ENCODE results near the gene TUBE1.
"Not testable (repeated sequence)": the region's sequence is repeated elsewhere in the genome, so short reads cannot be mapped to it uniquely, and the experiment has no call there.

TUBE1 gene, protein sequence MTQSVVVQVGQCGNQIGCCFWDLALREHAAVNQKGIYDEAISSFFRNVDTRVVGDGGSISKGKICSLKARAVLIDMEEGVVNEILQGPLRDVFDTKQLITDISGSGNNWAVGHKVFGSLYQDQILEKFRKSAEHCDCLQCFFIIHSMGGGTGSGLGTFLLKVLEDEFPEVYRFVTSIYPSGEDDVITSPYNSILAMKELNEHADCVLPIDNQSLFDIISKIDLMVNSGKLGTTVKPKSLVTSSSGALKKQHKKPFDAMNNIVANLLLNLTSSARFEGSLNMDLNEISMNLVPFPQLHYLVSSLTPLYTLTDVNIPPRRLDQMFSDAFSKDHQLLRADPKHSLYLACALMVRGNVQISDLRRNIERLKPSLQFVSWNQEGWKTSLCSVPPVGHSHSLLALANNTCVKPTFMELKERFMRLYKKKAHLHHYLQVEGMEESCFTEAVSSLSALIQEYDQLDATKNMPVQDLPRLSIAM

DNA sequence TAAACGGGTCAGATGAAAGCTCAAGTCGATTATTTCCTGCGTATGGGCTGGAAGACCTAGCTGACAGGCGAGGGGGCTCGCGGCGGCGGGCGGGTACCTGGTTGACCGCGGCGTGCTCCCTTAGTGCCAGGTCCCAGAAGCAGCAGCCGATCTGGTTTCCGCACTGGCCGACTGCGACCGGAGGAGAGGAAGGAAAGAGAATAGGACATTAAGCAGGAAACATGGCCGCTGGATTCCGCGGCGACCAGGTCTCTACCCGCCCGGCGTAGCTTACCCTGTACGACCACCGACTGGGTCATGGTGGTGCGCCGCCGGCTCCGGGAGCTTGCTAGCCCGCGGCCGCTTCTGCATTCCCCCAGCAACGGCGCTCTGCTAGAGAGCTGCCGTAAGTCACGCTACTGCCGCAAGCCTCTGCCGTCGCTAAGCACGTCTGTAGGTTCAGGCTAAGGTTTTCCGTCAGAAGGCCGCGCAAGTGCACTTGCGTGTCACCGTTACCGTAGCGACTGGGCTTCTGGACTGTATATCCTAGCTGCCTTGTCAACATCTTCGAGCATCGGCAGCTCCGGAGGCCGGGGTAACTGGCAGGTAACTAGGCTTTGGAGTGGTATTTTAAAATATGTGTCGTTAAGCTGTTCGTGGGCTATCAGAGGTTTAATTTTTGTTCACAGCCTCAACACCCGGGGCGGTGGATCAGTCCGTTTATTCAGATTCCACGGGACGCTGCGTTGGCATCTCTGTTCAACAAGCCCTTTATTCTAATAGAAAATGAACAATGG lies at the start of gene TUBE1, which contains the start of gene FAM229B:
Gene TUBE1 (minus strand): TSS at position 347 of the 776 bp plus-strand sequence. CDS start 48 bp downstream, at position 299.
Gene FAM229B (plus strand): TSS at position 456 of the 776 bp plus-strand sequence. CDS start 11,693 bp downstream, outside the sequence.
- FAIRE-seq = peak; percentile 84

DNA sequence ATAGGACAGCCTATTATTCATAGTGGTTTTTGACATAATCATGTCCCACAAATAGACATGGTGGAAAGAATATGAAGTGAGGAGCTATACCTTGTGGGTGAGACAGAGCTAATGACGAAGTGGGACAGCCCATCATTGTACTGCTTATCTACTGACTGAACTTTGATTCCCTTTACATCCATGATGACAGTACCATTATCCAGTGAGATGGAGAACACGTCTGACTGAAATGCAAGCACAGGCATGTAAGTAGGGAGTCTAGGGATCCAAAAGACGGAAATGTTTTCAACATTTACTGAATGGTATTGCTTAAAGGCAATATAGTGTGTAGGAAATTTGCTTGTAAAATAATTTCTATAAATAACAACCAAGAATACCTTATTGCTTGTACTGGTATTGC lies 43.6 kb upstream of the TUBE1 start:
- FAIRE-seq = no peak

DNA sequence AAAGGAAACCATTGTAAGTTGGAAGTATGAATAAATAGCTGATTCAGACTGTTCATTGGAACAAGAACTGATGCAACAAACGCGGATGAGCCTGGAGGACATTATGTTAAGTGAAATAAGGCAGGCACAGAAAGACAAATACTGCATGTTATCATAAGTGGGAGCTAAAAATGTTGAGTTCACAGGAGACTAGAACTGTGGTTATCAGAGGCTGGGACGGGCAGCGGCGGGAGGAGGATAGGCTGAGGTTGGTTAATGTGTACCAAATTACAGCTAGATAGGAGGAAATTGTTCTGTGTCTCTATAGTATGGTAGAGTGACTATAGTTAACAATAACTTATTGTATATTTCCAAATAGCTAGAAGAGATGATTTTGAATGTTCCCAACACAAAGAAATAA lies 40.9 kb upstream of the TUBE1 start:
- FAIRE-seq = no peak

DNA sequence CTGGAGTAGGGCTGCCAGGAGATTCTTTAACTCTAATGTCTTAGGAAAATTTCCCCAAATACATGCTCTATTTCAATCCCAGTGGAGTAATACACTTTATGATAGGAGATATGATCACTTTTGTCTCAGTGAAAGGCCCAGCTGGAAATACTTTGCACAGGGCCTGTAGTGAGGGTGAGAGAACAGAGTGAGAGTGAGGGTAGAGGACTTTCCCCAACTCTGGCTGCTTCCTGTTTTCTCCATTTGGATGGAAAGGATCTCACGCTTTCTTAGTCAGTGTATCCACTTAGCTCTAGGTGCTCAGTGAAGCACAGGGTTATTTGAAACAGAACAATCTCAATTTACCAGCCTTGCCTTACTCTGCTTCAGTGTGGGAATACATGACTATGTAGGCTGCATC lies 36.7 kb upstream of the TUBE1 start:
- no peak for FAIRE-seq

DNA sequence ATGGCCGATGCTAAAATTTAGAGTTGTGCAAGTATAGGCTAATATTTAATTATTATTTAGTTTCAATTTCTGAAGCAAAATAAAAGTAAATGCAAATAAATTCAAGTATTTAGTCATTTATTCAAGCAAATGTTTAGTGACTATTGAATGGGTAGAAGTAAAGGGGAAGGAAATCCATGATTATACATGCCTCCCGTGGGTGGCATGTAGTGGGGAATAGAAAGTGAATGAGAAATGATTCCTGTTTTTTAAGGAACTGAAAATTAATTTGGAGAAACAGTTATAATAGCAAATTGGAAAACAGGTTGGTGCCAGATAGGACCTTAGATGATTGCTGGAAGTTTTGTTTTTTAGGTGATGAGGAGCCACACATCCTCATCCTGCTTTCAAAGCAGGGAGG lies 35.5 kb upstream of the TUBE1 start:
- FAIRE-seq = no peak

DNA sequence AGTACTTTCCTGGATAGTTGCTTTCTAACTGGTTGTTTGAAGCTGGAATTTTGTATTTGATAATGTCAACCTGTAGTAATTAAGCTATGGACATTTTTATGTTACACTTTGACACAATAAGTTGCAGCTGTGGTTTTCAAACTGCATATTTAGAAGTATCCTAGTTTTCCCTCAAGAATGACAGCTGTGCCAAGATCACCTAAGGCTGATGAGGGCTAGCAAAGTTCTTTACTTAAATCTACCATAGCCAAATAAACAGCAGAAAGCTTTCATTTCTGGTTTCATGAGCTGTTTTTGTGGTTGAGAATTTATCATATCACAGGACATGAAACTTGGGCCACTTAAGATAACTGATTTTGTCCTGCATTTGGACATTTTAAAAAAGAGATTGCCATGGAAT lies 30.8 kb upstream of the TUBE1 start:
- no peak for FAIRE-seq

DNA sequence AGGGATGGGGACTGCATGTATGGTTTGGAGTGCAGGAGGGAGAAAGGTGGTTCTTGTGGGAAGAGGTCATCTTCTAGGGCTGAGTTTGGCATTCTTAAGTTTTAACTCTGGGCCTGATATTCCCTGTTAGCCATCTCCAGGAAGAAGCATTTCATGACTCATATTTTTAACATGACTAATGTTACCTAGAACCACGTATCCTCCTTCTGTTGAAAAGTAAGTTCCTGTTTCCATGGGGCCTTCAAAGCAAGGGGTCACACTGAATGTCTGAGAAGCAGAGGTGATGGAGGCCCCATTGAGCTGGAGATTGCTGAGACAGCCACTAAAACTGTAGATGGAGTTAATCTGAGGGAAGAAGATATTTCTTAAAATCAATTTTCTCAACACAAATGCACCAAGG lies 30.3 kb upstream of the TUBE1 start:
- FAIRE-seq = no peak

DNA sequence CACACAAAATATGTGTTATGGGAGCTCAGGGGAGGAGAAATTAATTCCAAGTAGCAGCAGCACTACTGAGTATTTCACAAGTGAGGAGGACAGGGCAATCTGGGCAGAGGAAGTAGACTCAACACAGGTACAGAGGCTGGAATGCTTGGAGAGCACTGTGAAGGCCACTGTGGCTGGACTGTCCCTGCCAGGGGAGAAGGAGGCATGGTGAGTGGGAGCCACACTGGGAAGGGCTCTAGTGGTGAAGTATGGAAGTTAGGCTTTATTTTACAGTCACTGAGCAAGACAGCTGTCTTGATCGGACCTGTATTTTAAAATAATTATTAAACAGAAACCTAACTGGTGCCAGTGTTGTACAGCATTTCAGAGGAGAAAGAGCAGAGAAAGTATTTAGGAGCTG lies 28.9 kb upstream of the TUBE1 start:
- no peak for FAIRE-seq

DNA sequence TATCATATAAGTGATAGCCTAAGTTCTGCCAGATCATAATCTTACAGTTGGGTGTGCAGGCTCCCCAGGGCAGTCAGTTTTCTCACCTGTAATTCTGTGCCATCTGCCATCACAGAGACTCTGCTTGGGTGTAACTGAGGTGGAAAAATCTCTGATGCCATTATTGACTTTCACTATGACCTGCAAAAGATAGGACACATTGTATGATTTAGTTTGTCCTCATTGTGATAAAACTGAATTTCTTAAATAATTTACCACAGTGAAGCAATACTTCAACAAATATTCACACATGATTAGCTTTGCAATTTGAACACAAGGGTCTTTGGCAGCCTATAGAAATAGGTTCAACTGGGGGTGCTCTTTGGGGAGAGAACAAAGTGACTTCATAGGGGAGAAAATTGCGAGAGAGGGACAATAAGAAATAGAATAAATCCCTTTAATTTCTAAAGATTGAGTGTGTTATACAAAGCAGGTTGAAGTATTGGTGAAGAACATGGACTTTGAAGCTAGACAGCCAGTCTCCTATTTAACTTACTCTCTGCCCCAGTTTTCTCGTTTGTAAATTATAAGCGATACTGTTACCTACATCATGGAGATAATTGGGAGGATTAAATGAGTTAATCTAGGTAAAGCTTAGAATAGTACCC lies 27.4 kb upstream of the TUBE1 start:
- no peak for FAIRE-seq

DNA sequence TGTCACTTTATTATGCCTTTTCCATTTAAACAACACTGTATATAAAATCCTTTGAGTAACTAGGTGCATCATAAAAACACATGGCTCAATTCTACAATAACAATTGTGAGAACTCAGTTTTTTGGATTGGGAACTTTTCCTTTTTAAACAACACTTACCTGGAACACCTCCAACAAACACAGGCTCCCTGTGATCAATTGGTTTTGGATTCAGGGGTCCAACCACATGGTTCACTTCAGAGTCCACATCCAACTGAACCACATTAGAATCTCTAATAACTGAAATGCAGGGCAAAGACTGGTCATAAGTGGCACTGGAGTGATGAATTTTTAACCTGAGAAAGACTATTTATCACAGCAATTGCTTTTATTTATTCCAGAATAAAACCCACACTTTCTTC lies 26.6 kb upstream of the TUBE1 start:
- no peak for FAIRE-seq

DNA sequence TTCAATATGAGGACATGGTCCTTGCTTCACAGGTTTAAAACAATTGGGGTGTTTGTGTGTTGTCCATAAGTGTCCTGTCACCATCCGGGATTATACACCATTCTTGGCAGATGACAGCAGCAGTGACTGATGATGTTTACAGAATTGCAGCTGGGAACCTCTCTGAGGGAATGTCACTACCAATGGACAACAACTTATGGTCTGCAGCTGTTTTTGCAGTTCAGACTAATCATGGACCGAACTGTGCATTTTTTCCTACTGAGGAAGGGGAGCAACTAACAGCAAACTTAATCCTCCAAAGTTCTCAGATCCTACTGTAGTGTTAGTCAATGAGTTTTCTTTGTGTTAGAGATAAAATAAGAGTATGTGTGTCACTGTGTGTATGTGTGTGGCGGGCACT lies 26.1 kb upstream of the TUBE1 start:
- FAIRE-seq = no peak

DNA sequence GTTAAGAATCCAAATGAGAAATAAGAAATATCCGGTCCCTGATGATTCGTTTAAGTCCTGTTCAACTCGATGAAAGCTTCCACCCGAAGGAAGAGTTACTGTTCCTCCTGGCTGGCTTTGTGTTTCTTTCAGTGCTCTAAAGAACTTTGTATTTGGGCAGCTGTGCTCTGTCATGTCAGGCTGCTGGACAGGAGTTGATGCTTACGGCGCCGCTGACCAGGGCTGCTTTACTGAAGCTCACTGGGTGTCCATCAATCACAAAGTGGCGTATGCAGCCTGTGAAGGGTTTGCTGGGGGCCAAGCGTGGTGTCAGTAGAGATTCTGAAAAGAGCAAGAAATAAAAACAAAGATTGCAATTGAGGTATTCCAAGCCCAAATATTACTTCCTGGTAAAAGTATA lies 22.0 kb upstream of the TUBE1 start:
- no peak for FAIRE-seq

DNA sequence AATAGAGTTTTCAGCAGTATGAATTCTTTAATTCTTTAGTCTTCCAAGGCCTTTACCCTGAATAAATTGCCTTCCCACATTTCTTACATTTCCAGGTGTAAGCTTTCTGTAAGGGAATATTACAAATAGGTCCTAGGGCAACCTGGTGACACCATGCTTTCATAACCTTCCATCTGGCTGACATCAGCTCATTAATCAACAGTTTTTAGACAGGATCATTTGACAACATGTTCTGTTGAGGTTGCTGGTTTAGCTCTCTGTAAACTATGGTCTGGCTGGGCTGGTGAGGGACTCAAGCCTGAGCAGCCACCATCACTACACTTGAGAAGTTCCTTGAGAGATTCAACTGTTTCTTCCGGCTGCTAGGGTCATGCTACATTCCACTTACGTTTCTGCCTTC lies 19.3 kb upstream of the TUBE1 start:
- FAIRE-seq = no peak

DNA sequence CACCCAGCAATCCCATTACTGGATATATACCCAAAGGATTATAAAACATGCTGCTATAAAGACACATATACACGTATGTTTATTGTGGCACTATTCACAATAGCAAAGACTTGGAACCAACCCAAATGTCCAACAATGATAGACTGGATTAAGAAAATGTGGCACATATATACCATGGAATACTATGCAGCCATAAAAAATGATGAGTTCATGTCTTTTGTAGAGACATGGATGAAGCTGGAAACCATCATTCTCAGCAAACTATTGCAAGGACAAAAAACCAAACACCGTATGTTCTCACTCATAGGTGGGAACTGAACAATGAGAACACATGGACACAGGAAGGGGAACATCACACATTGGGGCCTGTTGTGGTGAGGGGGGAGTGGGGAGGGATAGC lies 18.7 kb upstream of the TUBE1 start:
- not testable (repeated sequence) for FAIRE-seq

DNA sequence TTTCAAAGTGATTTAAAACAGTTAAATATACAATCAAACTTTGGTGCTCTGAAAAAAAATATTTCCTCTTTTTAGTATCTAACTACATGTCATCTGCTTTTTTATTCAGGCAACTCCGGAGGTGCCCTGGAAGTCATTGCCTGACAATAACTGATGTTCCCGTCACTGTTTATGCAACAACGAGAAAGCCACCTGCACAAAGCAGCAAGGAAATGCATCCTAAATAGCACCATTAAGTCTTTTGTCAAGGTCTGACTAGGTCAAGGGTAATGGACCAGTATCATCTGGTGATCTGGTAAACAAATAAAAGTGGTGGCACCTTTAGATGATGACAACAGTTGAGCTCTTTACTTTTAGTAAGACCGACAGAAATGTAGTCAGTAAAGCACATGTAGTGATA lies 13.3 kb upstream of the TUBE1 start:
- FAIRE-seq = no peak

DNA sequence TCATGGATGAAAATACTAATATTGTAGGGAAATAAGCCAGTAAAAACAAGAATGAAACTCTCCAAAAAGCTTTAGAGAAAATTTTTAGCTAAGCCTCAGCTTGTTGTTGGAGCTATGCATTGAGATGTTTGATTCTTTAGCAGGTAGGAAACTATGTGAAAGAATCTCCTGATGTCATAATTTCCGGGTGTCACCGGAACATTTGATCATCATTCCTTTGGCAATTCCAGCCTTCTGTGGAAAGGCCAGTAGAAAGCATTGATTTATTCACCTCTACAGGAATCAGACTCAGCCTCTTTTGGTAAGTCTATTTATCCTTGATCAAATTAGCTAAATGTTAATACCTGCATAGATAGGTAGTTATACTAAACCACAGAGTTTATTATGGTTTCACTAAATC lies 9.6 kb upstream of the TUBE1 start:
- FAIRE-seq = no peak

DNA sequence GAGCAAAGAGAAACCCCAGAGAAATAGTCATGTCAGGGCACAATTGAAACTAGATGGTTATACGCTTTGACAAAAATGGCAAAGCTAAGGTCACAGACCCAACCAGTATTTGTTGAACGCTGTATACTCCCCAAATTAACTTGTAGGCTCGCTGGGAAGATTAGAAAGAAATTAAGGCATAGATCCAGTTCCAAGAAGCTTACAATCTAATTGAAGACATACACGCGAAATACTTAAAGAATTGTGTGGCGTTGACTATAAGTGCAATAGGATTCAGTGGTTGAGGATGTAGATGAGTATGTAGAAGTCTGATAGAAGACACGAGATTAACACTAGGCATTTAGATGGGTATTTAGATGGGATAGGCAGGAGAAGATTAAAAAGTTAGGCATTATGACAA lies 634 bp upstream of the TUBE1 start:
- no peak for FAIRE-seq

DNA sequence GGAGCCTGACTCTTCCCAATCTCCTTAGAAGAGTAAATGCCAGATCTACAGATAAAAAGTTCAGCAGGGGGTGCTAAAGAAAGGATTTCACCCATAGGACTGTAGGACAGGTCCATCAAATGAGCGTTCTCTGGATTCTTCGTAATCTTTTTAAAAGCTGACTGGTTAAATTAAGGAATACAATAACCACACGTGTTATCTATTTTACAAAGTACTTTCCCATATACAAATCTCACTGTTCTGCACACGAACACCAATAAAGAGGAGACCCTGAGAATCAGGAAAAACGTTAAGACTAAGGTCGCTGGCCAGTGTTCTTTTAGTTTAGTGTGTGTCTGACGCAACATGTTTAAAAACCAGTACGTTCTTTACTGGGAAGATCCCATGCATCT lies 542 bp downstream of the TUBE1 start:
- no peak for FAIRE-seq

DNA sequence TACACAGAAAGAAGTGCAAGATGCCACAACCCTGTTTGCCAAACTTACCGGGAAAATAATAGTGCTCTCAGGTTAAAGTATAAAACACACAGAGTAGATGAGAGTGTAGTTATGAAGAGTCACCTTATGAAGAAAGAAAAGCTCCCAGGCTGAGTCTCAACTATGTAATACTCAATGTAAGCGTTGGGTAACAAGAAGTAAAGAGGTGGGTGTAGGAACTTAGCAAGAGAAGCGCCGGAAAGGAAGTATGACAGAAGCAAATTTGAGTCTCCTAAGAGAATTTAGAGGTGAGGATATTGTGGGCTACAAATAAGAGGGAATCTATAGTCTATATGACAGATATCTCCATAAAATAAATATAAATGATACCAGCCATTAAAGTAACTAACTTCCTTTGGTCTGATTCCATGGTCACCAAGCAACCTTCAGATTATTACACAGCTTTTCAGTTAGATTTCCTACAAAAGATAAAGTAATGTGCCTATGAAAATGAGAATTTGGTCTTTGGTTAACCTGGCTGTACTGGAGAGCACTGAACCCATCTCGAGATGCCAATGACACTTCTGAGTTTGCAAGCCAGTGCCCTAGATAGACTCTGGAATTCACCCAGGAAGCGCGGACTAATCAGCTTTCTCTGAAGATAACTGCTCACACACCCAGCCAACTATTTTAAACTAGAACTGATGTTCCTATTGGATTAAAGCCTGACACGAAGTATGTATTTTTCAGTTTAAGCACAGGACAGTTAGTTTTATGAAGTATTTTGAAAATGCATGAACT lies 1.8 kb downstream of the TUBE1 start:
- FAIRE-seq = no peak

DNA sequence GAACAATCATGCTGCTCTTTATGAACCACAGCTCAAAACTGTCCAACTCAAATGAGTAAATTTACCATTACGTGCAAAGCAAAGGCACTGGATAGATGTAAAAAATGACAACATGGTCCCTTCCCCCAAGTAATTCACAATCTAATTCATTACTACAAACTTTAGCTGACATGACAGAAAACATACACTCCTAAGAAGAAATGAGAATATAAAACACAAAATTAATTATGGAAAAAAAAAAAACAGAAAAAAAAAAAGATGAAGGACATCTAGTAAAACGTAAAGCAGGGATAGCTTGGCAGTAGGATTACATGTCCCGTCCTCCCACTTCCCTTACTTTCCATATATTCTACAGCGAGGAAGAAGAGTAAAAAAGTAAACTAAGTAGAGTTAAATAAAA lies 5.7 kb downstream of the TUBE1 start:
- FAIRE-seq = no peak

DNA sequence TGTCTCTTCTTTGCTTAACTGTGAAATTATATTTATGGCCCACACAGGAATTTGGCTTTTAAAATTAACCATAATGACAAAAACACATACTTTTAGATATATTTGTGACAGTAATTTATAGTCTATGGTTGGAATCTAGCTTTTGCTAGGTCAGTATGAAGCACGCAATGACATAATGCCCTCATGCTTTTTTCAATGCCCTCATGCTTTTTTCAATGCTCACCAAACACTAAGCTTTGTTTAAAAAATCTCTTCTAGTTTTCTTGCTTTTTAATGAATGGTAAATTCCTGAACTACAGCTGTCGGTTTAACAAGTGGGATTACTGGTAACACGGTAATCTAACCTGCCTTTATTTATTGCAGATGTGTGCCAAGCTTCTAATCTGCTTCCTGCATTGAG lies 20.7 kb downstream of the TUBE1 start:
- no peak for FAIRE-seq

DNA sequence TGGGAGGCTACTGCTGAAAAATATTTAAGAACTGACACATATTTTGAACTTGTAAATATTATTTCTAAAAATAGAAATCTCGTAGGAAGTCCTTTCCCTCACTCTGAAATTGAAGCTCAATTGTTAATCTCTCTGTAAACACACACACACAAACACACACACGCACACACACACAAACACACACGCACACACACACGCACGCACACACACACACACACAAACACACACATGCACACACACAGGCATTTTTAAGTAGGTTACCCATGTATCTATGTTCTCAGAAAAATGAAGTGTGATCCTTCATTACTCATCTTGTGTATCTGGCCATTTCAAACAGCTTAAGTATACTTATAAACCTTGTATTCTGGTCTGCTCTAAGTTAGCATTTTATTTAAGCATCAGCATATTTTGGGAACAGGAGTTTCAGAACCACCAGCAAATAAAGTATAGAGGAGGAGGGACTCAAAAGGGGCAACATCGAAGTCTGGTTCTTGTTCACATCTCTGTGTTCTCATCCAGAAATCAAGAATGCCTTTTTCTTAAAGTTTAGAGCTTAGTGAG lies 21.8 kb downstream of the TUBE1 start:
- FAIRE-seq = no peak

DNA sequence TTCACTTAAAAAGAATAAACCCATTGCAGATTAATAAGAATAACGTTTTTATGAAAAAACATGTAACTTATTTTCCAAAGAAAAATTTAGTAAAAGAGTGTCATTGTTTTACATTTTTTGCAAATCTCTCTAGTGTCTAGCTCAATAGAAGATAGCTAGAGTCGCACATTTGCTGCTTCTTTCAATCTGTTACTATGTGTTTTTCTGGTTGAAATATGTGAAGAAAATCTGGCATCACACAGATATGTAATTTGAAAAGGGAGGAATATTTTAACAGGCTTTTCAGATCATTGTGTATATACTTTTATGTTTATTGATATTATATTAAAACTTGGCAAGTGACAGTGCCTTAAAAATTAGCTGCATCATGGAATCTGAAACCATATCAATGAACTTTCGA lies 24.3 kb downstream of the TUBE1 start:
- no peak for FAIRE-seq
